Endodermal cell (in vitro differentiated cells): Measurements from ENCODE around the gene SPON1. TPM values are rescaled to one million over a fixed set of nuclear protein-coding genes. Genes with fewer than 3 reads are reported as not detected.
"Not testable (repeated sequence)": the region's sequence is repeated elsewhere in the genome, so short reads cannot be mapped to it uniquely, and the experiment has no call there.

Source experiments
- DNase-seq: peaks from one replicate; pipeline ENCODE4 v3.0.0-alpha.2; 2017
- H3K27ac ChIP-seq: 2 replicates; pipeline ENCODE4 v1.5.1; 2013; ENCODE audit warnings: mild to moderate bottlenecking, low read depth, low read length, moderate library complexity
- H3K27me3 ChIP-seq: 2 replicates; pipeline ENCODE4 v1.6.1; 2013; ENCODE audit warnings: mild to moderate bottlenecking, low read length, moderate library complexity; ENCODE audit not compliant: insufficient read depth, control insufficient read depth, poor library complexity, severe bottlenecking
- H3K36me3 ChIP-seq: 2 replicates; pipeline ENCODE4 v1.7.0; 2013; ENCODE audit warnings: mild to moderate bottlenecking, low read length, moderate library complexity; ENCODE audit not compliant: control insufficient read depth, insufficient read depth
- H3K4me1 ChIP-seq: one replicate; pipeline ENCODE4 v1.7.0; 2013; ENCODE audit warnings: low read length; ENCODE audit not compliant: control insufficient read depth, insufficient read depth
- H3K4me3 ChIP-seq: 2 replicates; pipeline ENCODE4 v1.5.1; 2013; ENCODE audit warnings: mild to moderate bottlenecking, low read length, moderate library complexity
- H3K9ac ChIP-seq: 2 replicates; pipeline ENCODE4 v1.6.1; 2013; ENCODE audit warnings: mild to moderate bottlenecking, low read length, moderate library complexity; ENCODE audit not compliant: poor library complexity, severe bottlenecking; ENCODE audit errors: extremely low read depth
- H3K9me3 ChIP-seq: 2 replicates; pipeline ENCODE4 v1.6.1; 2013; ENCODE audit warnings: mild to moderate bottlenecking, low read length, moderate library complexity; ENCODE audit not compliant: control insufficient read depth
- H3K27ac Mint-ChIP-seq: 2 replicates; pipeline ENCODE4 v1.8.0; 2020; ENCODE audit warnings: mixed read lengths
- H3K27me3 Mint-ChIP-seq: 2 replicates; pipeline ENCODE4 v1.8.0; 2021; ENCODE audit warnings: mild to moderate bottlenecking, mixed read lengths; ENCODE audit not compliant: insufficient read depth
- H3K36me3 Mint-ChIP-seq: 2 replicates; pipeline ENCODE4 v1.8.0; 2020; ENCODE audit warnings: low read depth, mixed read lengths
- H3K4me1 Mint-ChIP-seq: 2 replicates; pipeline ENCODE4 v1.8.0; 2020; ENCODE audit warnings: mixed read lengths
- H3K4me3 Mint-ChIP-seq: 2 replicates; pipeline ENCODE4 v1.8.0; 2020; ENCODE audit warnings: mild to moderate bottlenecking, moderate library complexity, mixed read lengths
- H3K9me3 Mint-ChIP-seq: 2 replicates; pipeline ENCODE4 v1.8.0; 2020; ENCODE audit warnings: mild to moderate bottlenecking, mixed read lengths
- CTCF ChIP-seq: fragments of 200-600 bp; sonication (generic); conservative IDR thresholded peaks from 2 replicates; pipeline ENCODE4 v1.5.0; 2021; ENCODE audit warnings: antibody characterized with exemption, mild to moderate bottlenecking
- WGBS, 2 experiments: methylation state at CpG; one replicate each; pipeline versions ENCODE4 v1.1.5 to v1.1.7; 2013; ENCODE audit warnings: missing lambda C conversion rate in 2 of 2, mixed read lengths in 1 of 2; ENCODE audit not compliant: insufficient coverage in 1 of 2, insufficient read length in 1 of 2; 5-methylcytosine and 5-hydroxymethylcytosine counted together
- total RNA-seq, 2 donors: library from RNA; stranded (reverse); fragmentation: NEBNext Ultra II Directional in 1 of 2; extraction: Animal tissue kit (Norgen Biotek cat#: 25700) in 1 of 2; gene quantifications; 2 replicates in 1 of 2; 3 replicates in 1 of 2; pipeline ENCODE4 v1.2.1, GENCODE V29; 2021

Gene SPON1
- total RNA-seq, 2 donors from 2014 or later: 0.13 to 1.6 TPM

- Mint-ChIP-seq H3K27me3 (no peaks in the 10 kb centered on the region), H3K36me3 (no peaks in the 10 kb centered on the region), H3K9me3 (no peaks in the 10 kb centered on the region), H3K27ac (no peak overlapping the region), H3K4me1 (peaks cover 10% of the 10 kb centered on the region), H3K4me3 (no peak overlapping the region)
- Histone ChIP-seq H3K4me1 (no peaks in the 10 kb centered on the region), H3K36me3 (no peaks in the 10 kb centered on the region), H3K27me3 (no peaks in the 10 kb centered on the region), H3K9me3 (no peaks in the 10 kb centered on the region), H3K4me3 (no peak overlapping the region), H3K9ac (no peak overlapping the region), H3K27ac (no peak overlapping the region)
- WGBS, 2 experiments: 67 to 70% methylated on average over 3 to 7 of the region's 8 CpGs
- TF ChIP-seq CTCF: no peak
- DNase-seq: no peak
These were observed 38.5 kb upstream of the SPON1 start for GRCh38 chr11:13923716-13924650.

- 95 to 100% methylated on average over 2 of the region's 2 CpGs for WGBS, 2 experiments
- Mint-ChIP-seq H3K36me3 (no peaks in the 10 kb centered on the region), H3K27me3 (no peaks in the 10 kb centered on the region), H3K4me3 (no peak overlapping the region), H3K27ac (no peak overlapping the region), H3K4me1 (peaks cover 13% of the 10 kb centered on the region), H3K9me3 (no peaks in the 10 kb centered on the region)
- Histone ChIP-seq H3K9ac (no peak overlapping the region), H3K27ac (no peak overlapping the region), H3K36me3 (no peaks in the 10 kb centered on the region), H3K4me1 (no peaks in the 10 kb centered on the region), H3K4me3 (no peak overlapping the region), H3K27me3 (no peaks in the 10 kb centered on the region), H3K9me3 (no peaks in the 10 kb centered on the region)
- no peak for DNase-seq
- no peak for TF ChIP-seq CTCF
These were observed 37.7 kb upstream of the SPON1 start for GRCh38 chr11:13924801-13925327.

GRCh38 chr11:13926366-13926765, 36.2 kb upstream of the SPON1 start:
- H3K36me3 Mint-ChIP-seq, DNase-seq, H3K27ac Mint-ChIP-seq, H3K9me3 Mint-ChIP-seq, H3K36me3 ChIP-seq, H3K27me3 Mint-ChIP-seq, H3K9ac ChIP-seq, H3K27ac ChIP-seq, H3K4me3 ChIP-seq, H3K27me3 ChIP-seq, H3K4me3 Mint-ChIP-seq, H3K4me1 ChIP-seq, H3K9me3 ChIP-seq: not testable (repeated sequence)
- H3K4me1 Mint-ChIP-seq: peaks cover 13% of the 10 kb centered on the region
- 88 to 90% methylated on average over 3 to 4 of the region's 5 CpGs for WGBS, 2 experiments
